HepG2 (cell line): ENCODE results near the gene TTC29. TPM values are rescaled to one million over a fixed set of nuclear protein-coding genes. Genes with fewer than 3 reads are reported as not detected.

Experiments used
- ATAC-seq: fragments of 200-7000 bp; cut with Tn5 transposase; 3 replicates; pipeline ENCODE4 v1.9.1; 2020; ENCODE audit warnings: mild to moderate bottlenecking, moderate library complexity
- BruUV-seq: library from RNA; stranded (reverse); fragments of 400-500 nt; replicated peaks from 2 replicates; lab custom pipeline; 2021; lab: Mats Ljungman, UMichigan
- CTCF ChIA-PET: fragments of 300-600 bp; formaldehyde crosslinking; extraction: SDS; loops from one replicate; lab custom pipeline; 2021; ENCODE audit warnings: low total read pairs, inconsistent platforms, low intra/inter-chr PET ratio; lab: Yijun Ruan, JAX
- POLR2A ChIA-PET: fragments of 350-600 bp; sonication (Branson Sonifier 250); formaldehyde crosslinking; loops from one replicate; lab custom pipeline; 2020; ENCODE audit warnings: antibody characterized with exemption, inconsistent platforms; lab: Yijun Ruan, JAX
- DNase-seq: peaks from one replicate; pipeline ENCODE4 v3.0.0-alpha.2; 2015; ENCODE audit warnings: low spot score
- FAIRE-seq: peaks from 3 replicates; lab custom pipeline; 2011; peaks lifted over from hg19 to GRCh38; lab: Jason Lieb, UNC
- H2AFZ ChIP-seq: one replicate; pipeline ENCODE4 v1.6.1; 2011; ENCODE audit warnings: low read length, inconsistent platforms
- H3K27ac ChIP-seq: fragments of 300-600 bp; 3 replicates; pipeline ENCODE4 v1.8.0; 2011; ENCODE audit warnings: mixed run types, mild to moderate bottlenecking, mixed read lengths, low read length, inconsistent platforms; ENCODE audit not compliant: insufficient read depth; ENCODE audit errors: extremely low read length
- H3K27me3 ChIP-seq, 2 experiments: fragments of 200-600 bp in 1 of 2; 2 replicates in 1 of 2; 3 replicates in 1 of 2; pipeline versions ENCODE4 v1.6.0 to v1.8.0; 2011; ENCODE audit warnings: low read length in 2 of 2, mild to moderate bottlenecking in 2 of 2, moderate library complexity in 2 of 2, inconsistent platforms in 1 of 2; ENCODE audit not compliant: insufficient read depth in 2 of 2, control insufficient read depth in 1 of 2
- H3K36me3 ChIP-seq, 2 experiments: fragments of 200-600 bp in 1 of 2; replicated peaks in 1 of 2; 2 replicates in 1 of 2; 3 replicates in 1 of 2; pipeline versions ENCODE4 v1.5.1 to v1.8.0; 2011; ENCODE audit warnings: low read length in 2 of 2, inconsistent platforms in 1 of 2; ENCODE audit not compliant: insufficient read depth in 2 of 2, control insufficient read depth in 1 of 2
- H3K4me1 ChIP-seq: 2 replicates; pipeline ENCODE4 v1.5.1; 2012; ENCODE audit warnings: low read length, inconsistent platforms; ENCODE audit not compliant: insufficient read depth
- H3K4me2 ChIP-seq: 2 replicates; pipeline ENCODE4 v1.6.0; 2011; ENCODE audit warnings: low read depth, low read length, inconsistent platforms
- H3K4me3 ChIP-seq, 3 experiments: fragments of 200-600 bp in 1 of 3; sonication (generic), shearing (Covaris generic) in 1 of 3; replicated peaks in 1 of 3; 2 replicates each; pipeline ENCODE4 v1.5.1; 2011 to 2016; ENCODE audit warnings: low read length in 3 of 3, inconsistent platforms in 2 of 3, low read depth in 2 of 3, mild to moderate bottlenecking in 2 of 3, control low read depth in 1 of 3, mixed read lengths in 1 of 3; ENCODE audit not compliant: insufficient read depth in 1 of 3
- H3K79me2 ChIP-seq: one replicate; pipeline ENCODE4 v1.6.1; 2011; ENCODE audit warnings: low read length, inconsistent platforms; ENCODE audit not compliant: insufficient read depth
- H3K9ac ChIP-seq: 2 replicates; pipeline ENCODE4 v1.6.0; 2011; ENCODE audit warnings: mild to moderate bottlenecking, low read depth, low read length, inconsistent platforms; ENCODE audit not compliant: insufficient read depth
- H3K9me3 ChIP-seq: 2 replicates; pipeline ENCODE4 v1.5.1; 2012; ENCODE audit warnings: mild to moderate bottlenecking, low read length
- H4K20me1 ChIP-seq: 2 replicates; pipeline ENCODE4 v1.6.0; 2011; ENCODE audit warnings: inconsistent platforms, mild to moderate bottlenecking, low read length, moderate library complexity; ENCODE audit not compliant: insufficient read depth
- ATF4 ChIP-seq, 2 experiments: fragments of 450-650 bp in 1 of 2; sonication (generic) in 1 of 2; formaldehyde crosslinking; IDR thresholded peaks; 2 replicates each; pipeline versions ENCODE4 v1.5.0 to v1.8.0; 2020 to 2022; ENCODE audit warnings: mild to moderate bottlenecking in 1 of 2, missing genetic modification reagents in 1 of 2
- BCL3 ChIP-seq: sonication (generic); formaldehyde crosslinking; IDR thresholded peaks from 2 replicates; pipeline ENCODE4 v1.5.1; 2020; ENCODE audit warnings: mild to moderate bottlenecking, missing genetic modification reagents, moderate library complexity
- DBP ChIP-seq: sonication (generic); formaldehyde crosslinking; IDR thresholded peaks from 2 replicates; pipeline ENCODE4 v1.4.0; 2020; ENCODE audit warnings: missing genetic modification reagents; ENCODE audit errors: not compliant biosample characterization
- DMAP1 ChIP-seq: IDR thresholded peaks from 2 replicates; pipeline ENCODE4 v1.6.1; 2016
- KMT2A ChIP-seq: sonication (generic); formaldehyde crosslinking; IDR thresholded peaks from 2 replicates; pipeline ENCODE4 v1.4.0; 2020; ENCODE audit warnings: missing genetic modification reagents
- MTF2 ChIP-seq: sonication (generic); formaldehyde crosslinking; IDR thresholded peaks from 2 replicates; pipeline ENCODE4 v1.5.0; 2020; ENCODE audit warnings: missing genetic modification reagents, borderline replicate concordance
- POLR2A ChIP-seq, 2 experiments: IDR thresholded peaks; 2 replicates each; pipeline ENCODE4 v1.6.1; 2011; ENCODE audit warnings: low read depth in 2 of 2, low read length in 2 of 2, mild to moderate bottlenecking in 1 of 2, moderate library complexity in 1 of 2; ENCODE audit not compliant: insufficient read depth in 1 of 2
- RARG ChIP-seq: sonication (generic); formaldehyde crosslinking; IDR thresholded peaks from 2 replicates; pipeline ENCODE4 v1.4.0; 2020; ENCODE audit warnings: low read depth, mild to moderate bottlenecking, missing genetic modification reagents
- RFX5 ChIP-seq: IDR thresholded peaks from 2 replicates; pipeline ENCODE4 v1.6.1; 2011; ENCODE audit warnings: low read depth, low read length, improper control_type of control experiment
- SIN3B ChIP-seq: fragments of 150-350 bp; IDR thresholded peaks from 2 replicates; pipeline ENCODE4 v1.6.1; 2014; ENCODE audit warnings: low read length
- ZBTB34 ChIP-seq: sonication (generic); formaldehyde crosslinking; IDR thresholded peaks from 2 replicates; pipeline ENCODE4 v1.8.0; 2022; ENCODE audit warnings: mild to moderate bottlenecking, missing genetic modification reagents
- ZNF224 ChIP-seq: sonication (generic); formaldehyde crosslinking; IDR thresholded peaks from 2 replicates; pipeline ENCODE4 v1.5.0; 2020; ENCODE audit warnings: mild to moderate bottlenecking, missing genetic modification reagents
- ZNF280B ChIP-seq: sonication (generic); formaldehyde crosslinking; IDR thresholded peaks from 2 replicates; pipeline ENCODE4 v1.5.0; 2020; ENCODE audit warnings: missing genetic modification reagents, mild to moderate bottlenecking, borderline replicate concordance
- ZNF33A ChIP-seq: sonication (generic); formaldehyde crosslinking; IDR thresholded peaks from 2 replicates; pipeline ENCODE4 v1.5.1; 2020; ENCODE audit warnings: missing genetic modification reagents, mild to moderate bottlenecking, moderate library complexity, borderline replicate concordance
- ZNF569 ChIP-seq: sonication (generic); formaldehyde crosslinking; IDR thresholded peaks from 2 replicates; pipeline ENCODE4 v1.5.0; 2020; ENCODE audit warnings: mild to moderate bottlenecking, missing genetic modification reagents, moderate library complexity, borderline replicate concordance
- ZSCAN9 ChIP-seq: IDR thresholded peaks from 2 replicates; pipeline ENCODE4 v1.6.1; 2016; ENCODE audit warnings: borderline replicate concordance
- WGBS: methylation state at CpG from one replicate; pipeline ENCODE4 v1.1.6; 2017; ENCODE audit warnings: low lambda C conversion rate; 5-methylcytosine and 5-hydroxymethylcytosine counted together
- in situ Hi-C: cut with HindIII; loops from 2 replicates; pipeline ENCODE4 v1.10.0; 2017; ENCODE audit warnings: low pct_unique_long_range_greater_than_20kb; ENCODE audit not compliant: extremely low pct_ligation_motif_present
- intact Hi-C: fragments of 100-400 bp; cut with micrococcal nuclease; formaldehyde crosslinking; loops from one replicate; pipeline ENCODE4 v1.10.0; 2022; ENCODE audit not compliant: unreplicated experiment
- polyA plus RNA-seq, 8 experiments: library from polyadenylated mRNA; depleted of rRNA in 3 of 8; stranded (reverse) in 7 of 8; unstranded in 1 of 8; fragments of >200 nt; fragmentation: Illumina TruSeq in 4 of 8; extraction: Trizol in 4 of 8; gene quantifications; 2 replicates each; pipeline versions ENCODE4 v1.2.1 to v1.2.3, GENCODE V29; 2011 to 2016; ENCODE audit warnings: low read depth in 4 of 8, missing spikeins in 1 of 8, mixed read lengths in 1 of 8; ENCODE audit not compliant: insufficient read depth in 1 of 8
- total RNA-seq, 5 experiments: library from RNA; depleted of rRNA; stranded (reverse); fragments of >200 nt; fragmentation: Illumina TruSeq; extraction: Trizol; gene quantifications; 2 replicates each; pipeline ENCODE4 v1.2.3, GENCODE V29; 2016; ENCODE audit warnings: low read depth in 1 of 5

The TTC29 gene
- total and polyA plus RNA-seq, 2 of the 13 experiments (the other 11 are each of a cell fraction or from before 2014, with no cell fraction given): not detected

GRCh38 chr4:146943691-146944375, 1.8 kb downstream of the TTC29 start:
- peaks cover 0 to 11% of the 10 kb centered on the region in 2 experiments; a peak in 3 of 5 replicates for H3K27me3 ChIP-seq
- intact Hi-C loops: no loop called here

More at GRCh38 chr4:146943691-146944375, 1.8 kb downstream of the TTC29 start:
- no peaks in the 10 kb centered on the region for H3K36me3 ChIP-seq
- no peak overlapping the region for H3K4me3 ChIP-seq
- CTCF ChIA-PET: no interaction called here
- POLR2A ChIA-PET: no interaction called here
- H3K79me2 ChIP-seq: no peaks in the 10 kb centered on the region
- no peak overlapping the region for H3K4me2 ChIP-seq
- H3K9me3 ChIP-seq: no peaks in the 10 kb centered on the region
- DNase-seq (peak; percentile 32), ATAC-seq (no peak), FAIRE-seq (no peak)
- peaks cover 7% of the 10 kb centered on the region for H3K4me1 ChIP-seq
- TF ChIP-seq ZNF280B: no peak
- TF ChIP-seq KMT2A (CRISPR knock-in tag): no peak
- TF ChIP-seq POLR2A (IDR thresholded peaks at IDR 0.05; ENCODE audit: insufficient read depth in 1 of 2, low read depth in 2 of 2, low read length in 2 of 2): no peak
- no peak for TF ChIP-seq ATF4 (CRISPR knock-in tag; IDR thresholded peaks at IDR 0.05)
- TF ChIP-seq DMAP1 (CRISPR knock-in tag): no peak
- TF ChIP-seq RFX5: no peak
- TF ChIP-seq ZSCAN9 (CRISPR knock-in tag): no peak
- TF ChIP-seq DBP (CRISPR knock-in tag): no peak
- no peak for TF ChIP-seq RARG
- no peak for TF ChIP-seq MTF2 (CRISPR knock-in tag)
- TF ChIP-seq BCL3 (CRISPR knock-in tag): no peak
- no peak for TF ChIP-seq ZBTB34 (CRISPR knock-in tag)
- TF ChIP-seq ZNF224: no peak
- TF ChIP-seq ZNF33A: no peak
- no peak for TF ChIP-seq SIN3B
- no peak for TF ChIP-seq ZNF569 (CRISPR knock-in tag)
- no peak overlapping the region for H3K27ac ChIP-seq
- no peaks in the 10 kb centered on the region for H4K20me1 ChIP-seq
- in situ Hi-C loops: no loop called here
- H2AFZ ChIP-seq: no peak overlapping the region
- 4% methylated on average over 3 of the region's 3 CpGs for WGBS
- no peak overlapping the region for H3K9ac ChIP-seq
- BruUV-seq: no TSS peak
